IMR-90 (cell line): ENCODE results near the gene CLDN10. TPM values are rescaled to one million over a fixed set of nuclear protein-coding genes. Genes with fewer than 3 reads are reported as not detected.

Experiments used
- ATAC-seq: fragments of 200-7000 bp; cut with Tn5 transposase; 2 replicates; pipeline ENCODE4 v1.9.1; 2020; ENCODE audit warnings: low read depth, mild to moderate bottlenecking, moderate library complexity
- BruUV-seq: library from RNA; stranded (reverse); fragments of 400-500 nt; replicated peaks from 2 replicates; lab custom pipeline; 2021; lab: Mats Ljungman, UMichigan
- CTCF ChIA-PET: fragments of 300-600 bp; formaldehyde crosslinking; extraction: SDS; loops from one replicate; lab custom pipeline; 2021; ENCODE audit warnings: antibody characterized with exemption; lab: Yijun Ruan, JAX
- POLR2A ChIA-PET: fragments of 300-600 bp; sonication (Branson Sonifier 250); formaldehyde crosslinking; loops from one replicate; lab custom pipeline; 2022; ENCODE audit warnings: antibody characterized with exemption; ENCODE audit not compliant: unreplicated experiment; lab: Charles Lee
- DNase-seq: peaks from one replicate; pipeline ENCODE4 v3.0.0; 2013
- H2AFZ ChIP-seq: replicated peaks from 2 replicates; pipeline ENCODE3; 2013; ENCODE audit warnings: low read length, mild to moderate bottlenecking; ENCODE audit not compliant: poor library complexity
- H2AK5ac ChIP-seq: 2 replicates; pipeline ENCODE4 v1.6.1; 2013; ENCODE audit warnings: low read depth, low read length, inconsistent platforms
- H2AK9ac ChIP-seq: replicated peaks from 2 replicates; pipeline ENCODE3; 2013; ENCODE audit warnings: mild to moderate bottlenecking, low read depth, low read length, moderate library complexity; ENCODE audit not compliant: poor library complexity
- H2BK120ac ChIP-seq: 2 replicates; pipeline ENCODE4 v1.6.1; 2013; ENCODE audit warnings: low read depth, low read length, inconsistent platforms
- H2BK15ac ChIP-seq: 3 replicates; pipeline ENCODE4 v1.6.1; 2013; ENCODE audit warnings: low read depth, low read length, inconsistent platforms
- H2BK20ac ChIP-seq: 2 replicates; pipeline ENCODE4 v1.6.1; 2013; ENCODE audit warnings: low read depth, mild to moderate bottlenecking, inconsistent platforms, low read length, moderate library complexity
- H2BK5ac ChIP-seq: 2 replicates; pipeline ENCODE4 v1.6.1; 2013; ENCODE audit warnings: mild to moderate bottlenecking, low read depth, low read length, inconsistent platforms; ENCODE audit not compliant: poor library complexity, severe bottlenecking
- H3K14ac ChIP-seq: replicated peaks from 2 replicates; pipeline ENCODE4 v1.6.1; 2013; ENCODE audit warnings: low read depth, low read length, inconsistent platforms
- H3K18ac ChIP-seq: 2 replicates; pipeline ENCODE4 v1.6.1; 2013; ENCODE audit warnings: low read depth, low read length, control low read depth
- H3K23ac ChIP-seq: 2 replicates; pipeline ENCODE4 v1.6.1; 2013; ENCODE audit warnings: low read depth, low read length, inconsistent platforms
- H3K27ac ChIP-seq: 2 replicates; pipeline ENCODE4 v1.5.1; 2013; ENCODE audit warnings: mild to moderate bottlenecking, control low read depth, low read length; ENCODE audit not compliant: insufficient read depth
- H3K27me3 ChIP-seq: 2 replicates; pipeline ENCODE4 v1.6.1; 2013; ENCODE audit warnings: low read length; ENCODE audit not compliant: control insufficient read depth, insufficient read depth
- H3K36me3 ChIP-seq: 2 replicates; pipeline ENCODE4 v1.6.1; 2013; ENCODE audit warnings: low read length, mixed read lengths; ENCODE audit not compliant: control insufficient read depth, insufficient read depth
- H3K4ac ChIP-seq: 2 replicates; pipeline ENCODE4 v1.6.1; 2013; ENCODE audit warnings: low read depth, low read length, inconsistent platforms
- H3K4me1 ChIP-seq: 2 replicates; pipeline ENCODE4 v1.6.1; 2013; ENCODE audit warnings: low read length, mixed read lengths; ENCODE audit not compliant: control insufficient read depth, insufficient read depth
- H3K4me2 ChIP-seq: 2 replicates; pipeline ENCODE4 v1.6.1; 2013; ENCODE audit warnings: low read depth, mild to moderate bottlenecking, control low read depth, low read length, moderate library complexity
- H3K4me3 ChIP-seq: 2 replicates; pipeline ENCODE4 v1.5.1; 2013; ENCODE audit warnings: low read depth, mild to moderate bottlenecking, control low read depth, low read length, moderate library complexity; ENCODE audit not compliant: insufficient read depth
- H3K56ac ChIP-seq: 2 replicates; pipeline ENCODE4 v1.6.1; 2013; ENCODE audit warnings: low read length, inconsistent platforms; ENCODE audit not compliant: insufficient read depth; ENCODE audit errors: extremely low read depth
- H3K79me1 ChIP-seq, 2 experiments: 2 replicates each; pipeline ENCODE4 v1.6.1; 2013; ENCODE audit warnings: low read length in 2 of 2, inconsistent platforms in 1 of 2, low read depth in 1 of 2
- H3K9ac ChIP-seq: 2 replicates; pipeline ENCODE4 v1.6.1; 2013; ENCODE audit warnings: low read depth, low read length, control low read depth
- H3K9me1 ChIP-seq: 2 replicates; pipeline ENCODE4 v1.6.1; 2013; ENCODE audit warnings: low read length, inconsistent platforms; ENCODE audit not compliant: insufficient read depth
- H3K9me3 ChIP-seq: 2 replicates; pipeline ENCODE4 v1.6.1; 2013; ENCODE audit warnings: low read length; ENCODE audit not compliant: control insufficient read depth, insufficient read depth
- H4K20me1 ChIP-seq: 2 replicates; pipeline ENCODE4 v1.6.1; 2013; ENCODE audit warnings: low read length, inconsistent platforms; ENCODE audit not compliant: insufficient read depth
- H4K5ac ChIP-seq: 2 replicates; pipeline ENCODE4 v1.6.1; 2013; ENCODE audit warnings: mild to moderate bottlenecking, low read depth, low read length, control low read depth
- H4K8ac ChIP-seq, 2 experiments: 2 replicates each; pipeline ENCODE4 v1.6.1; 2013; ENCODE audit warnings: low read depth in 2 of 2, low read length in 2 of 2, control low read depth in 1 of 2, inconsistent platforms in 1 of 2
- H4K91ac ChIP-seq: 2 replicates; pipeline ENCODE4 v1.6.1; 2013; ENCODE audit warnings: low read depth, low read length, inconsistent platforms; ENCODE audit not compliant: insufficient read depth
- BHLHE40 ChIP-seq: fragments of 150-350 bp; IDR thresholded peaks from 2 replicates; pipeline ENCODE4 v1.6.1; 2016; ENCODE audit warnings: mild to moderate bottlenecking, low read depth, low read length
- CEBPB ChIP-seq: IDR thresholded peaks from 2 replicates; pipeline ENCODE4 v1.6.1; 2012; ENCODE audit warnings: low read depth, low read length, improper control_type of control experiment
- FOS ChIP-seq: fragments of 150-350 bp; IDR thresholded peaks from 2 replicates; pipeline ENCODE4 v1.6.1; 2016; ENCODE audit warnings: low read depth, low read length
- MAZ ChIP-seq: IDR thresholded peaks from 2 replicates; pipeline ENCODE4 v1.6.1; 2012; ENCODE audit warnings: low read depth, mild to moderate bottlenecking, low read length, improper control_type of control experiment, moderate library complexity, borderline replicate concordance
- MXI1 ChIP-seq: IDR thresholded peaks from 2 replicates; pipeline ENCODE4 v1.6.1; 2012; ENCODE audit warnings: low read depth, mild to moderate bottlenecking, low read length, moderate library complexity, borderline replicate concordance
- NFE2L2 ChIP-seq: fragments of 150-350 bp; IDR thresholded peaks from 2 replicates; pipeline ENCODE4 v1.6.1; 2016; ENCODE audit warnings: low read depth, mild to moderate bottlenecking, low read length
- POLR2A ChIP-seq: IDR thresholded peaks from 2 replicates; pipeline ENCODE4 v1.6.1; 2012; ENCODE audit warnings: mild to moderate bottlenecking, low read depth, low read length
- RCOR1 ChIP-seq: IDR thresholded peaks from 2 replicates; pipeline ENCODE4 v1.6.1; 2012; ENCODE audit warnings: mild to moderate bottlenecking, low read length, improper control_type of control experiment; ENCODE audit not compliant: insufficient replicate concordance
- WGBS, 2 experiments: methylation state at CpG; one replicate each; pipeline versions ENCODE4 v1.1.5 to v1.1.7; 2013; ENCODE audit warnings: missing lambda C conversion rate in 2 of 2; ENCODE audit not compliant: insufficient read length in 1 of 2; ENCODE audit errors: extremely low coverage in 2 of 2; 5-methylcytosine and 5-hydroxymethylcytosine counted together
- dilution Hi-C: fragments of 300-500 bp; cut with HindIII; formaldehyde crosslinking; loops from one replicate; pipeline ENCODE4 v1.14.3; 2018; ENCODE audit warnings: low sequenced_read_pairs; ENCODE audit not compliant: unreplicated experiment
- in situ Hi-C: fragments of 300-500 bp; cut with MboI; formaldehyde crosslinking; loops from 3 replicates; pipeline ENCODE4 v1.14.3; 2019; ENCODE audit warnings: low sequenced_read_pairs, inconsistent platforms, mixed read lengths
- intact Hi-C: fragments of 100-400 bp; cut with micrococcal nuclease; formaldehyde crosslinking; loops from 2 replicates; pipeline ENCODE4 v1.10.0; 2022
- polyA plus RNA-seq, 3 experiments: library from polyadenylated mRNA; depleted of rRNA; stranded (reverse); fragments of >200 nt; gene quantifications; 2 replicates each; pipeline ENCODE4 v1.2.3, GENCODE V29; 2012; ENCODE audit warnings: low replicate concordance in 1 of 3
- total RNA-seq: library from RNA; depleted of rRNA; stranded (reverse); fragments of >200 nt; gene quantifications from 2 replicates; pipeline ENCODE4 v1.2.3, GENCODE V29; 2012

CLDN10 gene
- total and polyA plus RNA-seq, 2 of the 4 experiments (the other 2 are of a cell fraction), result not detected

DNA sequence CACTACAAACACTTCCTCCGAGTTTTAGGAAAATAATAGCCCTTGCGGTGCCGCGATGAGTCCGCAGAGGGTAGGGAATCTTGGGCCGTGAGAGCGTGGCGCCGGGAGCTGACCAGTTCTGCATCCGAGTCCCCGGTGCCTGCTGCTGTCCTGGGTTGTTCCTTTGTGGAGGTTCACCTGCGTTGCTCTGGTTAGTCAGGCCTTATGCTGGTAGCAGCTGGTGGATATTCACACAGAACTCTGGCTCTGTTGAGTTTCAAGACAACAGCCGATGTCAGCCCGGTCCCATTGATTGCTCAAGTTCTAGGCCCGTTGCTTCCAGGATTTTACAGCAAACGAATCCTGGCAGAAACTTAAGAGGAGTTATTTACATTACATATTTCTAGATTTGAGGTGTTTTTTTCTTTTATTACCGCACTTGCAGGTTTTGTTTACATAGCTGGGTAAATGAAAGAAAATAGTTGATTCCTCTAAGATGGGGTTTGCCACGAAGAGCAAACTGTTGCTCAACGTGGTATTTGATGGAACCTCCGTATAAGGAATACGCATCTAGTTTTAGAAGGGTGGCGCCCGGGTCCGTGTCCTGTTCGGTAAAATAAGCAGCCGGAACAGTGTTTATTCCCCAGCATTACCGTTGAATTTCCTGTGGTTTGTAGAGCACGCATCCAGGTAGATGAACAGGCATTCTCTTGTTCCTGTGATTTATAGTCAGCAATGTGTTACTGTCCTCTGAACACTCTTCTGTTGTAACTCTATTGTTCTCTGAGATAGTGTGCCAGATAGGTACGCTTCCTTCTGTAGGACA is 1.3 kb downstream of the CLDN10 start:
- ATAC-seq, result no peak
- CTCF ChIA-PET, result interaction anchor here (1.8 kb wide), 1 partner anchor 10 kb away, joined by 7 read pairs; no protein-coding TSS in a partner anchor
- Histone ChIP-seq H3K14ac (no peak overlapping the region), H3K79me1 (no peaks in the 10 kb centered on the region), H3K36me3 (no peaks in the 10 kb centered on the region), H4K20me1 (no peaks in the 10 kb centered on the region), H3K4me2 (no peak overlapping the region), H2AK9ac (no peak overlapping the region), H2BK15ac (no peak overlapping the region), H3K18ac (no peak overlapping the region), H3K9me3 (peaks cover 13% of the 10 kb centered on the region), H3K27me3 (peaks cover 74% of the 10 kb centered on the region), H3K9me1 (no peaks in the 10 kb centered on the region), H3K4me1 (no peaks in the 10 kb centered on the region), H2AK5ac (no peak overlapping the region), H4K8ac (no peak overlapping the region), H3K23ac (no peak overlapping the region), H4K5ac (no peak overlapping the region), H3K56ac (no peak overlapping the region), H2BK5ac (no peak overlapping the region), H3K4me3 (no peak overlapping the region), H3K9ac (no peak overlapping the region), H4K91ac (no peak overlapping the region), H2BK120ac (no peak overlapping the region), H2AFZ (no peak overlapping the region), H3K4ac (no peak overlapping the region), H3K27ac (no peak overlapping the region), H2BK20ac (no peak overlapping the region)
- intact Hi-C loops (no loop called here), in situ Hi-C loops (no loop called here), dilution Hi-C loops (no loop called here)
- WGBS, 2 experiments, result 36% methylated on average over 9 of the region's 29 CpGs; no CpG with 5 or more reads in 1 of the 2 experiments
- no peak for TF ChIP-seq MXI1
- TF ChIP-seq CEBPB, result no peak
- TF ChIP-seq RCOR1, result no peak
- TF ChIP-seq NFE2L2, result no peak
- no peak for TF ChIP-seq MAZ
- no peak for TF ChIP-seq POLR2A
- no peak for TF ChIP-seq BHLHE40
- TF ChIP-seq FOS, result no peak
- no peak for DNase-seq
- BruUV-seq, result no TSS peak
- POLR2A ChIA-PET, result no interaction called here
